Naive thymus-derived CD4-positive, alpha-beta T cell (primary cell): ENCODE data around the gene TNNI3. TPM values are rescaled to one million over a fixed set of nuclear protein-coding genes. Genes with fewer than 3 reads are reported as not detected.

Experiments
- ATAC-seq: fragments of 150-1000 bp; cut with Tn5 transposase; 2 replicates; pipeline ENCODE4 v1.10.0; 2021; ENCODE audit warnings: mild to moderate bottlenecking, moderate library complexity
- CTCF ChIA-PET: fragments of 350-600 bp; sonication (Branson Sonifier 250); formaldehyde crosslinking; loops from one replicate; lab custom pipeline; 2021; ENCODE audit warnings: antibody characterized with exemption; lab: Charles Lee
- POLR2A ChIA-PET: fragments of 350-600 bp; sonication (Branson Sonifier 250); formaldehyde crosslinking; loops from one replicate; lab custom pipeline; 2021; ENCODE audit warnings: antibody characterized with exemption, inconsistent platforms; lab: Charles Lee
- DNase-seq, 9 donors: peaks; one replicate each; pipeline versions ENCODE4 v3.0.0 to v3.0.0-alpha.2; 2020 to 2022; ENCODE audit warnings: mixed read lengths in 1 of 9
- H3K27ac ChIP-seq: one replicate; pipeline ENCODE4 v1.7.0; 2013; ENCODE audit warnings: mild to moderate bottlenecking, low read depth, low read length, moderate library complexity
- H3K27me3 ChIP-seq, 2 donors: one replicate each; pipeline ENCODE4 v1.7.0; 2013; ENCODE audit warnings: low read length in 2 of 2, mild to moderate bottlenecking in 2 of 2, moderate library complexity in 2 of 2; ENCODE audit not compliant: control insufficient read depth in 2 of 2, insufficient read depth in 2 of 2
- H3K36me3 ChIP-seq, 3 experiments: 1 replicate in 2 of 3; 2 replicates in 1 of 3; pipeline ENCODE4 v1.7.0; 2013; ENCODE audit warnings: low read length in 3 of 3, mild to moderate bottlenecking in 3 of 3, moderate library complexity in 1 of 3; ENCODE audit not compliant: insufficient read depth in 3 of 3, control insufficient read depth in 2 of 3
- H3K4me1 ChIP-seq, 2 donors: one replicate each; pipeline ENCODE4 v1.7.0; 2013; ENCODE audit warnings: low read length in 2 of 2, mild to moderate bottlenecking in 2 of 2, moderate library complexity in 1 of 2; ENCODE audit not compliant: control insufficient read depth in 2 of 2, insufficient read depth in 2 of 2
- H3K4me3 ChIP-seq: 2 replicates; pipeline ENCODE4 v1.7.0; 2013; ENCODE audit warnings: mild to moderate bottlenecking, low read length
- H3K9me3 ChIP-seq, 3 experiments: 1 replicate in 2 of 3; 2 replicates in 1 of 3; pipeline ENCODE4 v1.7.0; 2013; ENCODE audit warnings: low read length in 3 of 3; ENCODE audit not compliant: control insufficient read depth in 2 of 3
- H3K27ac Mint-ChIP-seq, 9 donors: one replicate each; pipeline ENCODE4 v1.8.0; 2020 to 2022; ENCODE audit warnings: mixed read lengths in 9 of 9, mild to moderate bottlenecking in 8 of 9, moderate library complexity in 5 of 9, inconsistent platforms in 2 of 9
- H3K27me3 Mint-ChIP-seq, 5 donors: one replicate each; pipeline ENCODE4 v1.8.0; 2021 to 2022; ENCODE audit warnings: mixed read lengths in 5 of 5, mild to moderate bottlenecking in 1 of 5
- H3K36me3 Mint-ChIP-seq, 5 donors: one replicate each; pipeline ENCODE4 v1.8.0; 2020 to 2022; ENCODE audit warnings: mixed read lengths in 5 of 5, mild to moderate bottlenecking in 3 of 5, inconsistent platforms in 1 of 5
- H3K4me1 Mint-ChIP-seq, 7 donors: one replicate each; pipeline ENCODE4 v1.8.0; 2020 to 2022; ENCODE audit warnings: mixed read lengths in 7 of 7, mild to moderate bottlenecking in 3 of 7, inconsistent platforms in 1 of 7
- H3K4me3 Mint-ChIP-seq, 10 donors: one replicate each; pipeline ENCODE4 v1.8.0; 2020 to 2022; ENCODE audit warnings: mild to moderate bottlenecking in 10 of 10, mixed read lengths in 10 of 10, moderate library complexity in 6 of 10, inconsistent platforms in 2 of 10
- H3K9me3 Mint-ChIP-seq, 11 donors: one replicate each; pipeline ENCODE4 v1.8.0; 2020 to 2022; ENCODE audit warnings: mixed read lengths in 11 of 11, mild to moderate bottlenecking in 4 of 11, inconsistent platforms in 1 of 11, moderate library complexity in 1 of 11
- intact Hi-C, 2 donors: fragments of 100-400 bp; cut with micrococcal nuclease; formaldehyde crosslinking; loops; one replicate each; pipeline ENCODE4 v1.15.1; 2023
- polyA plus RNA-seq, 2 donors: library from polyadenylated mRNA; unstranded; fragments of 300-500 nt; fragmentation: Illumina TruSeq; gene quantifications; one replicate each; pipeline ENCODE4 v1.2.3, GENCODE V29; 2021
- total RNA-seq, 6 experiments: library from RNA in 5 of 6; stranded (reverse) in 5 of 6; gene quantifications; 1 replicate in 5 of 6; 2 replicates in 1 of 6; pipeline ENCODE4 v1.2.3 and lab custom pipeline; 2021 to 2026

TNNI3 gene
- total and polyA plus RNA-seq, 7 experiments from 2014 or later = not detected

DNA sequence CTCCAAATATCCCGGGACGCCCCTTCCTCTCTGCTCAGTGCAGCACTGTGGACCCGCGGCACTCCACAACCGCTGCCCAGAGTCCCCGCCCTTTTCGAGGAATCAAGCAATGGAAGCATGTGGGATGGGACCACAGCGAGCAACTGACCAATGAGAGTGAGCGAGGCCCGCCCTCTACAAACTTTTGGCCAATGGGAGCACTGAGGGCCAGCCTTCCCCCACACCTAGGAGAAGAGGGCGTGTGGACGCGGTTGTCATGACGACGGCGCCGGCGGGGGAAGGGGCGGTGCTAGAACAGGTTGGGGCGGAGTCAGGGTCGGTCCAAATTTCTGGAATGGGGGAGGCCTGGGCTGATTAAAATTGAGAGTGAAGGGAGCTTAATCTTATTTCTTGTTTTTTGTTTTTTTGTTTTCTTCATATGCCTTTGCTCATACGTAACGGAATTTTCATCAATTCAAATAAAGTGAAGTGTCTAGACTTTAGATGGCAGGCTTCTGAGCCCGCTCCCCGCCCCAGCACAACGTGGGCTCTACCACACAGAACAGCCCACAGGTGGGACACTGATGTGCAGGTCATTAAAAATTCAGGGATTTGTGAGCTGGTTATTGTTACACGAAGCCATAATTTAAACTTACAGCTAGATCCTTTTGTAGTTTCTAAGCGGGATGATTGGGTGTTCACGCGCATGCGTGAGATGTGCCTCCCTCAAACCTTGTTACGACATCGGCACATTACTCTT lies 9.2 kb upstream of the TNNI3 start, which contains the start of gene DNAAF3:
TSS of gene DNAAF3 (minus strand) at position 84 of the 739 bp plus-strand sequence. CDS start 200 bp downstream, outside the sequence.
- Histone ChIP-seq H3K27me3 (peaks cover 4 to 26% of the 10 kb centered on the region in 2 donors), H3K36me3 (no peaks in the 10 kb centered on the region), H3K9me3 (no peaks in the 10 kb centered on the region), H3K27ac (no peak within 1 kb of the TSS), H3K4me1 (peaks cover 0 to 7% of the 10 kb centered on the region in 2 donors), H3K4me3 (no peak within 1 kb of the TSS)
- intact Hi-C loops = loop anchor here in 1 of 2 donors (10.0 kb wide), 2 partner anchors 278 to 458 kb away; partner anchors contain the start of genes SHISA7 and ZNF784
- H3K27ac Mint-ChIP-seq = peak within 1 kb of the TSS in 6 of 9 donors; percentile 32 to 88 (median 70)
- POLR2A ChIA-PET = no interaction called here
- H3K36me3 Mint-ChIP-seq = peaks cover 0 to 5% (median 3%) of the 10 kb centered on the region in 5 donors
- DNase-seq (peak in 8 of 9 donors; percentile 37 to 82 (median 60)), ATAC-seq (peak; percentile 92)
- CTCF ChIA-PET = interaction anchor here (0.6 kb wide), 3 partner anchors 9 to 501 kb away, joined by 3 to 4 read pairs (median 3); no protein-coding TSS in a partner anchor
- H3K4me3 Mint-ChIP-seq = peak within 1 kb of the TSS; percentile 41 to 89 (median 70)
- peaks cover 0 to 12% (median 5%) of the 10 kb centered on the region in 11 donors for H3K9me3 Mint-ChIP-seq
- H3K4me1 Mint-ChIP-seq = peaks cover 10 to 17% (median 13%) of the 10 kb centered on the region in 7 donors
- H3K27me3 Mint-ChIP-seq = peaks cover 61 to 70% (median 66%) of the 10 kb centered on the region in 5 donors

DNA sequence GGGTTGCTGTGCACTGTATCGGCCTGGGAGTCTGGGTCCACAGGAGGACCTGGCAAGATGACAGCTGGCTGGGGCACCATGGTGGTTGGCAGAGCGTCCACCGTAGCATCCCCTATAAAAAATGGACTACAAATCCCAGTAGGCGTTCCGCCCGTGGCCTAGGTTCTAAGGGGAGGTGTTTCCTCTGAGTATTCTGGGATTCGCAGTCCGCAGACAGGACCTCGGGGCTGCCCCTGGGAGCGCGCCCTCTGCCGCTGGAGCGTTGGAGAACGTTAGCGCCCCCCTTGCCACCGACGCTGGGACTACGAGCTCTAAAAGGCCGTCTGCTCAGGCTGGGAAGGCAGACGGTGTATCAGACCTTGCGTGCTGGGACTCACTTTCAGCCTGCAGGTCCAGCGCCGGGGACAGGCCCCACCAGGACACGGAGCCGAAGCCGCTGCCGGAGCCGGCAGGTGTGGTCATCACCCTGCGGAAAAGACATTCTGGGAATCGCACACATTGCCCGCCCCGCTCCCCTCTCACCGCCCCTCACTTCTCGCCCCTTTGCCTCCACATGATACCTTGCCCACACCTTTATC lies 8.5 kb upstream of the TNNI3 start:
- Histone ChIP-seq H3K4me3 (no peak overlapping the region), H3K4me1 (peaks cover 0 to 7% of the 10 kb centered on the region in 2 donors), H3K36me3 (no peaks in the 10 kb centered on the region), H3K9me3 (no peaks in the 10 kb centered on the region), H3K27me3 (peaks cover 4 to 26% of the 10 kb centered on the region in 2 donors), H3K27ac (no peak overlapping the region)
- Mint-ChIP-seq H3K27ac (peak overlapping the region in 6 of 9 donors; percentile 32 to 88 (median 70)), H3K27me3 (peaks cover 56 to 65% (median 61%) of the 10 kb centered on the region in 5 donors), H3K9me3 (peaks cover 0 to 12% (median 4%) of the 10 kb centered on the region in 11 donors), H3K4me3 (peak overlapping the region; percentile 41 to 89 (median 70)), H3K36me3 (peaks cover 0 to 5% (median 3%) of the 10 kb centered on the region in 5 donors), H3K4me1 (peaks cover 9 to 17% (median 12%) of the 10 kb centered on the region in 7 donors)
- intact Hi-C loops = loop anchor here in 1 of 2 donors (10.0 kb wide), 2 partner anchors 279 to 459 kb away; partner anchors contain the start of genes SHISA7 and ZNF784
- ChIA-PET CTCF (no interaction called here), POLR2A (no interaction called here)
- ATAC-seq (peak; percentile 47), DNase-seq (peak in 5 of 9 donors; percentile 33 to 53 (median 49))

DNA sequence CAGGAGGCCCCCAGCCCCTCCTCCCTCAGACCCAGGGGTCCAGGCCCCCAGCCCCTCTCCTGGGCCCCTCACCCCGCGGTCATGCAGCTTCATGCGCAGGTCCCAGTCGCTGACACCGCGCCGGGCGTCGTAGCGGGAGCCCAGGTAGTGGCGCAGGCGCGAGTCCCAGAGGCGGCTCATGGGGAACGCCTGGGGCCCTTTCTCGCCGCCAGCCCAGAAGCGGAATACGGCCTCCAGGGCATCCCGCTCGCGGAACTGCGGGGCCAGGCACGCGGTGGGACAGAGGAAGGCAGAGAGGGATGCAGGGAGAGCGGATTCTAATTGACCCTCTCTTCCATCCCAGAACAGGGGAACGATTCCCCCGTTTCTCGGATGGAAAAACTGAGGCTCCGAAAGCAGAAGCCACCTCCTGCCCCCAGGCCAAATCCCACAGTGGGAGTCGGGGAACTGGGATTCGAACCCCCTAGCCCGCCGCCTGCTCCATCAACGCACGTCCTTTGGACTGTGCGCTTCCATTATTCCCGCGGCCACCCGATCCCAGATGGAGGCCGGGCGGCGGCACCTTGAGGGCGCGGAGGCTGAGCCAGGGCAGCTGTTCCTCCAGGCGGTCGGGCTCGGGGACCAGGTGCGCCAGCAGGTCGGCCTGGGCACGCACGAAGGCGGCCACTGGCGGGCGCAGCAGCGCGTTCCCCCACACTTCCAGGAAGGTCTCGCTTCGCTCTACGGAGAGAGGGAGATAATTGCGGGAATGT lies 4.2 kb upstream of the TNNI3 start:
- CTCF ChIA-PET = no interaction called here
- Mint-ChIP-seq H3K9me3 (peaks cover 0 to 8% (median 0%) of the 10 kb centered on the region in 11 donors), H3K27me3 (peaks cover 36 to 65% (median 48%) of the 10 kb centered on the region in 5 donors), H3K36me3 (peaks cover 0 to 5% (median 0%) of the 10 kb centered on the region in 5 donors), H3K4me3 (no peak overlapping the region), H3K27ac (no peak overlapping the region), H3K4me1 (peaks cover 4 to 18% (median 12%) of the 10 kb centered on the region in 7 donors)
- H3K4me3 ChIP-seq = no peak overlapping the region
- ATAC-seq = no peak
- no peaks in the 10 kb centered on the region for H3K36me3 ChIP-seq
- H3K9me3 ChIP-seq = peaks cover 0 to 1% (median 0%) of the 10 kb centered on the region in 3 experiments
- intact Hi-C loops = loop anchor here in 1 of 2 donors (5.0 to 10.0 kb wide), 3 partner anchors 79 to 463 kb away; partner anchors contain the start of genes SHISA7 and ZNF784
- peaks cover 0 to under 1% of the 10 kb centered on the region in 2 donors for H3K4me1 ChIP-seq
- DNase-seq = no peak
- H3K27ac ChIP-seq = no peak overlapping the region
- POLR2A ChIA-PET = no interaction called here
- peaks cover under 1 to 14% of the 10 kb centered on the region in 2 donors for H3K27me3 ChIP-seq

DNA sequence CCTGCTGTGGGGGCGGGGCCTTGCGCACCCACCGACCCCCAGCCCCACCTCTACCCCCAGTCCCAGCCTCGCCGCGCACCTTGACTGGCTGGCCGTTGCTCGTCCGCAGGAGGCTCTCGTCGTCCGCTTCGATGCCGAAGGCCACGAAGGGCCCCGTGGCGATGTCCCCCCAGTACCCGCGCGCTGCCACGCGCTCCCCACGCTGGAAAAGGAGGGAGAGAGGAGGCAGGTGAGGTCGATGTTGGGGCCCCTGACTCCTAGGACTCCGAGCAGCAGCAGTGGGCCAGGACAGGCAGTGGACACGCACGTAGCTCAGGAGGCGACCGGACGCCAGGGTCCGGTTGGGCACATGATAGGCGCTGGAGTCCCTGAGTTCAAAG lies 3.4 kb upstream of the TNNI3 start:
- no peak for ATAC-seq
- peaks cover 0 to 6% (median 0%) of the 10 kb centered on the region in 11 donors for H3K9me3 Mint-ChIP-seq
- Histone ChIP-seq H3K9me3 (peaks cover 0 to 5% (median 0%) of the 10 kb centered on the region in 3 experiments), H3K4me3 (no peak overlapping the region), H3K27me3 (peaks cover 0 to 12% of the 10 kb centered on the region in 2 donors), H3K27ac (no peak overlapping the region), H3K36me3 (no peaks in the 10 kb centered on the region), H3K4me1 (peaks cover 0 to 7% of the 10 kb centered on the region in 2 donors)
- H3K4me1 Mint-ChIP-seq = peaks cover 0 to 17% (median 11%) of the 10 kb centered on the region in 7 donors
- DNase-seq = no peak
- H3K36me3 Mint-ChIP-seq = peaks cover 0 to 5% (median 0%) of the 10 kb centered on the region in 5 donors
- H3K27ac Mint-ChIP-seq = no peak overlapping the region
- H3K4me3 Mint-ChIP-seq = no peak overlapping the region
- POLR2A ChIA-PET = no interaction called here
- intact Hi-C loops = loop anchor here in 1 of 2 donors (1.0 to 10.0 kb wide), 5 partner anchors 18 to 464 kb away; partner anchors contain the start of genes SHISA7 and ZNF784
- H3K27me3 Mint-ChIP-seq = peaks cover 31 to 63% (median 47%) of the 10 kb centered on the region in 5 donors
- CTCF ChIA-PET = interaction anchor here (1.2 kb wide), 1 partner anchor 20 kb away, joined by 4 read pairs; no protein-coding TSS in a partner anchor

DNA sequence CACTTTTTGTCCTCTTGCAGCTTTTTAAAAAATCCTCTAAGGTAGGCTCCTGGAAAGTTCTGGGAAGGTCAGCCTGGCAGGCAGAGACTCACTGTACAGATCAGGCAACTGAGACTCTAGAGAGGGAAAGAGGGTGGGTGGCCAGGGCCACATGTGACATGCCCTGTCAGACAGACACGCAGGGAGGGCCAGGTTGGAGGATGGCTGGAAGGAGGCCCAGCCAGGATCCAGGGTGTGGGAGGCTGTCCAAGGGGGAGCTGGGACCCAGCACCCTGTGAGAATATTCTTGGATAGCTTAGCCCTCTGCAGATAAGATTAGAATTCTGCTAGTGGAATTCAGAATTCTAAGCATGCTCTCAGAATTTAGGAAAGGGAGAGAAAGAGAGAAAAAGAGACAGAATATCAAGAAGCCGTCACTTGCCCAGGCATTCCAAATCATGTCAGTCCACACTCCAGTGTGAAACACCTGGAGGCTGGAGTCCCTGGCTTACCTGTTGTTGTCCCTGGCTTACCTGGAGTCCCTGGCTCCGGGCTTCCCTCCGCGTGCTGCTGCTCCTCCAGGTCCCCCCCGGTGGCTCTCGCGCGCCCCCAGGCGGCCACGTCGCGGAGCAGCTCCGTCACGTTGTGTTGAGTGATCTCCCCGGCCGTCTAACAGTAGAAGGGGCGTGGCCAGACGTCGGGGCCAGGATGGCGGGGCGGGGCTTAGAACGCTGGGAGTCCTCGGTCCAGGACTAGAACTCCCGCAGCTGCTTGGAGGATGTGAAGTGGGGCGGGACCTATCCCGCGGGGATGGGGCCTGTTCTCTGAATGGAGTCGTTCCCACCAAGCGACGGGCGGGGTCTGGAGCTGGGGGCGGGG lies 2.8 kb upstream of the TNNI3 start:
- H3K4me3 Mint-ChIP-seq = peak overlapping the region in 4 of 10 donors; percentile 21 to 66 (median 50)
- intact Hi-C loops = loop anchor here in 1 of 2 donors (1.0 to 10.0 kb wide), 5 partner anchors 19 to 464 kb away; partner anchors contain the start of genes SHISA7 and ZNF784
- DNase-seq (peak; percentile 79 to 92 (median 85)), ATAC-seq (peak; percentile 98)
- no peak overlapping the region for H3K27ac ChIP-seq
- H3K9me3 ChIP-seq = peaks cover 0 to 5% (median 0%) of the 10 kb centered on the region in 3 experiments
- H3K27ac Mint-ChIP-seq = peak overlapping the region in 3 of 9 donors; percentile 17 to 50 (median 18)
- H3K4me1 ChIP-seq = peaks cover 0 to 7% of the 10 kb centered on the region in 2 donors
- H3K36me3 ChIP-seq = no peaks in the 10 kb centered on the region
- peaks cover 0 to 2% (median 0%) of the 10 kb centered on the region in 5 donors for H3K36me3 Mint-ChIP-seq
- CTCF ChIA-PET = interaction anchor here (0.5 to 1.2 kb wide), 4 partner anchors 19 to 946 kb away, joined by 3 to 4 read pairs (median 4); no protein-coding TSS in a partner anchor
- H3K9me3 Mint-ChIP-seq = peaks cover 0 to 6% (median 0%) of the 10 kb centered on the region in 11 donors
- H3K27me3 ChIP-seq = peaks cover 0 to 10% of the 10 kb centered on the region in 2 donors
- H3K27me3 Mint-ChIP-seq = peaks cover 25 to 56% (median 41%) of the 10 kb centered on the region in 5 donors
- POLR2A ChIA-PET = no interaction called here
- H3K4me1 Mint-ChIP-seq = peaks cover 0 to 16% (median 8%) of the 10 kb centered on the region in 7 donors
- H3K4me3 ChIP-seq = no peak overlapping the region
